Measurements from ENCODE around the gene NELFCD.
"Not testable (repeated sequence)": the region's sequence is repeated elsewhere in the genome, so short reads cannot be mapped to it uniquely, and the experiment has no call there.

NELFCD gene

GRCh38 chr20:58978351-58979190 is 2.5 kb upstream of the NELFCD start:
- H3K9me3 Mint-ChIP-seq, result no peaks in the 10 kb centered on the region
- no peak overlapping the region for H3K27ac Mint-ChIP-seq (ENCODE audit: low read depth)
- no peak for DNase-seq (ENCODE audit: low spot score in 2 of 2)
- peaks cover 17% of the 10 kb centered on the region for H3K4me1 Mint-ChIP-seq
- ATAC-seq (replicated peaks; ENCODE audit: extremely low read depth, poor library complexity, severe bottlenecking), result no peak
- peaks cover 12% of the 10 kb centered on the region for H3K36me3 Mint-ChIP-seq (ENCODE audit: insufficient read depth)
- H3K4me3 Mint-ChIP-seq, result no peak overlapping the region
- no peaks in the 10 kb centered on the region for H3K27me3 Mint-ChIP-seq

GRCh38 chr20:58981628-58982364 is 740 bp downstream of the NELFCD start:
- ATAC-seq (replicated peaks; ENCODE audit: extremely low read depth, poor library complexity, severe bottlenecking) (no peak), DNase-seq (ENCODE audit: low spot score in 2 of 2) (no peak)
- Mint-ChIP-seq H3K4me3 (peak overlapping the region; percentile 77), H3K4me1 (peaks cover 32% of the 10 kb centered on the region), H3K36me3 (ENCODE audit: insufficient read depth) (peaks cover 24% of the 10 kb centered on the region), H3K27ac (ENCODE audit: low read depth) (peak overlapping the region; percentile 42), H3K9me3 (no peaks in the 10 kb centered on the region), H3K27me3 (no peaks in the 10 kb centered on the region)

GRCh38 chr20:58982406-58983114 is 1.5 kb downstream of the NELFCD start:
- H3K9me3 Mint-ChIP-seq, result no peaks in the 10 kb centered on the region
- peaks cover 25% of the 10 kb centered on the region for H3K36me3 Mint-ChIP-seq (ENCODE audit: insufficient read depth)
- ATAC-seq (replicated peaks; ENCODE audit: extremely low read depth, poor library complexity, severe bottlenecking) (peak; percentile 71), DNase-seq (ENCODE audit: low spot score in 2 of 2) (peak in 1 of 2 donors; percentile 60)
- H3K27ac Mint-ChIP-seq (ENCODE audit: low read depth), result peak overlapping the region; percentile 42
- H3K27me3 Mint-ChIP-seq, result no peaks in the 10 kb centered on the region
- H3K4me1 Mint-ChIP-seq, result peaks cover 37% of the 10 kb centered on the region
- H3K4me3 Mint-ChIP-seq, result peak overlapping the region; percentile 77

- Mint-ChIP-seq H3K36me3 (ENCODE audit: insufficient read depth) (peaks cover 29% of the 10 kb centered on the region), H3K4me3 (peak overlapping the region; percentile 77), H3K4me1 (peaks cover 42% of the 10 kb centered on the region), H3K27ac (ENCODE audit: low read depth) (peak overlapping the region; percentile 42)
- not testable (repeated sequence) for ATAC-seq (replicated peaks; ENCODE audit: extremely low read depth, poor library complexity, severe bottlenecking); H3K27me3 Mint-ChIP-seq; H3K9me3 Mint-ChIP-seq; DNase-seq (ENCODE audit: low spot score in 2 of 2)
Observed at GRCh38 chr20:58983115-58983468, 2.0 kb downstream of the NELFCD start.

DNA sequence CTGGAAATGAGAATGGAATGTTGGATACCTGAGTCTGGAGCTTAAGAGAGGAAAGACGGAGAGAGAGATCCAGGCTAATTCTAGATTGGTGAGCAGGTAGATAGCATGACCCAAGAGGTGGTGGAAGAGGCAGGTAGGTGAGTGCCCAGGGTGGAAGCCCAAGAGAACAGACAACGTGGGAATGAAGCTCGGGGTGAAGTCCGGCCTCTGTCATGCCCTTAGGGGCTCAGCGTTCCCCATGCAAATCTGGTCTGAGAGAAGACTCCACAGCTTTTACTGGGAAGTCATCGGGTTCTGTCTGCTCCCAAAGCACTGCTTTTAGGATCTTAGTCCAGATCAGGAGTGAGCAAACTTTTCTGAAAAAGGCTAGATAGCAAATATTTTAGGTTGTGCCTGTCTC is 3.6 kb downstream of the NELFCD start:
- no peak for DNase-seq (ENCODE audit: low spot score in 2 of 2)
- no peak for ATAC-seq (replicated peaks; ENCODE audit: extremely low read depth, poor library complexity, severe bottlenecking)
- Mint-ChIP-seq H3K27ac (ENCODE audit: low read depth) (peak overlapping the region; percentile 50), H3K4me1 (peaks cover 42% of the 10 kb centered on the region), H3K27me3 (no peaks in the 10 kb centered on the region), H3K4me3 (peak overlapping the region; percentile 77), H3K36me3 (ENCODE audit: insufficient read depth) (peaks cover 40% of the 10 kb centered on the region), H3K9me3 (no peaks in the 10 kb centered on the region)

DNA sequence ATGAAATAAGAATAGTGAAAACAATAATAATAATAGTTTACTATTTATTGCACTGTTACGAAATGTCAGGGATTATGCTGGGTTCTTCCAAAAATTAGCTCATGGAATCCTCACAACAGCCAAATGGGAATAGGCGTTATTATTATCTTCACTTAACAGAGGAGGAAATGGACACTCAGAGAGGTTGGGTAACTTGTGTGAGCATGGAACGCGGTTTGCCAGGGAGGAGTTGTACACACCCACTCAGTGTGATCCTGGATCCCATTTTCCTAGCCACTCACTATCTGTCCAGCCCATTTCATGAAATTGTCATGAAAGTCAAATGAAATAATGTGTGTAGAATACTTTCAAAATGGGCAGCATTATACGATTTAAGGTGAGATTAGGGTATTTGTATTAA is 4.6 kb downstream of the NELFCD start:
- peaks cover 42% of the 10 kb centered on the region for H3K4me1 Mint-ChIP-seq
- H3K9me3 Mint-ChIP-seq, result no peaks in the 10 kb centered on the region
- ATAC-seq (replicated peaks; ENCODE audit: extremely low read depth, poor library complexity, severe bottlenecking) (no peak), DNase-seq (ENCODE audit: low spot score in 2 of 2) (no peak)
- H3K4me3 Mint-ChIP-seq, result no peak overlapping the region
- H3K27me3 Mint-ChIP-seq, result no peaks in the 10 kb centered on the region
- H3K27ac Mint-ChIP-seq (ENCODE audit: low read depth), result no peak overlapping the region
- peaks cover 47% of the 10 kb centered on the region for H3K36me3 Mint-ChIP-seq (ENCODE audit: insufficient read depth)

DNA sequence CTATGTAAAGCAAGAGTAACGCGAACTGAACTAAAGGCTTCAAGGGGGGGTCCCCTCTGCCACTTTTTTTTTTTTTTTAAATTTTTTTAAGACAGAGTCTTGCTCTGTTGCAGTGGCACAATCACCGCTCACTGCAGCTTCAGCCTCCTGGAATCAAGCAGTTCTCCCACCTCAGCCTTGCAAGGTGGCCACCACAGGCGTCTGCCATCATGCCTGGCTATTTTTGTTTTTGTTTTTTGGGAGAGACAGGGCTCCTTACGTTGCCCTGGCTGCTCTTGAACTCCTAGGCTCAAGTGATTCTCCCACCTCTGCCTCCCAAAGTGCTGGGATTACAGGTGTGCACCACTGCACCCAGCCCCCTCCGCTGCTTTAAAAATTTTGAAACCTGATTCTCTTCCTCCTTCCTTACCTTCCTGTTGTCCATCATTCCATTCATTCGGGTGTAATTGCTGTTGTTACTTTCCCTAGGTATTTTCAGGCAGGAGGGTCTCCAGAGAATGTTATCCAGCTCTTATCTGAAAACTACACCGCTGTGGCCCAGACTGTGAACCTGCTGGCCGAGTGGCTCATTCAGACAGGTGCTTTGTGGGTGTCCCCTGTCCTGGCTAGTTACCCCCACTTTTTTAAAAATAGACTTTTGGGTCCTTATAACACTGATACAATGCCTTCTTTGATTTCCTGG is 5.4 kb downstream of the NELFCD start:
- no peaks in the 10 kb centered on the region for H3K9me3 Mint-ChIP-seq
- DNase-seq (ENCODE audit: low spot score in 2 of 2), result no peak
- ATAC-seq (replicated peaks; ENCODE audit: extremely low read depth, poor library complexity, severe bottlenecking), result no peak
- peaks cover 42% of the 10 kb centered on the region for H3K4me1 Mint-ChIP-seq
- peak overlapping the region; percentile 2 for H3K27ac Mint-ChIP-seq (ENCODE audit: low read depth)
- H3K4me3 Mint-ChIP-seq, result no peak overlapping the region
- H3K36me3 Mint-ChIP-seq (ENCODE audit: insufficient read depth), result peaks cover 49% of the 10 kb centered on the region
- no peaks in the 10 kb centered on the region for H3K27me3 Mint-ChIP-seq

DNA sequence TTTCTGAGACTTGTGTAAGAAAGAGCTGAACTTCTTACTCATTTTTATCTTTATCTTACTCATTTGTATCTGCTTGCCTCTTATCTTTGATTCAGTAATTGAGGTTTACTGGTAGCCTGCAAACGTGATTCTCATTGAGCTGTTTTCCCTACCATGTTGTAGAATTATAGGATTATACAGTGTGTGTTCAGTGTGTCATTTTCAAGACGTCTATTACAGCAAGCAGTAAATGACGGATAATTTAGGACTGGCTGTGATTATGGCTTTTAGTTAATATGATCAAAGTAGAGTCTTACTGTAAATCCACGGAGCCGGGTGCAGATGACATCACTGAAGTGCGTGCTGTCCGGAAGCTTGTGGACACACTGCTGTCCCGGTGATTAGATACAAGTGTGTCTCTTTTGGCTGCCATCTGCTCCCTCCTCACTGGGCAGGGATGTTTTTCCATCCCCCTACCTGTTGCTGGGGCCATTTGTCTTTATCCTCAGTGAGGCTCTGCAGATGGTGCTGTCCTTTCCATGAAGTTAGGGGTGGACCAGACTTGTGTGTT is 6.0 kb downstream of the NELFCD start:
- Mint-ChIP-seq H3K4me1 (peaks cover 37% of the 10 kb centered on the region), H3K36me3 (ENCODE audit: insufficient read depth) (peaks cover 51% of the 10 kb centered on the region), H3K4me3 (no peak overlapping the region), H3K27ac (ENCODE audit: low read depth) (peak overlapping the region; percentile 2), H3K27me3 (no peaks in the 10 kb centered on the region), H3K9me3 (no peaks in the 10 kb centered on the region)
- DNase-seq (ENCODE audit: low spot score in 2 of 2) (no peak), ATAC-seq (replicated peaks; ENCODE audit: extremely low read depth, poor library complexity, severe bottlenecking) (no peak)

DNA sequence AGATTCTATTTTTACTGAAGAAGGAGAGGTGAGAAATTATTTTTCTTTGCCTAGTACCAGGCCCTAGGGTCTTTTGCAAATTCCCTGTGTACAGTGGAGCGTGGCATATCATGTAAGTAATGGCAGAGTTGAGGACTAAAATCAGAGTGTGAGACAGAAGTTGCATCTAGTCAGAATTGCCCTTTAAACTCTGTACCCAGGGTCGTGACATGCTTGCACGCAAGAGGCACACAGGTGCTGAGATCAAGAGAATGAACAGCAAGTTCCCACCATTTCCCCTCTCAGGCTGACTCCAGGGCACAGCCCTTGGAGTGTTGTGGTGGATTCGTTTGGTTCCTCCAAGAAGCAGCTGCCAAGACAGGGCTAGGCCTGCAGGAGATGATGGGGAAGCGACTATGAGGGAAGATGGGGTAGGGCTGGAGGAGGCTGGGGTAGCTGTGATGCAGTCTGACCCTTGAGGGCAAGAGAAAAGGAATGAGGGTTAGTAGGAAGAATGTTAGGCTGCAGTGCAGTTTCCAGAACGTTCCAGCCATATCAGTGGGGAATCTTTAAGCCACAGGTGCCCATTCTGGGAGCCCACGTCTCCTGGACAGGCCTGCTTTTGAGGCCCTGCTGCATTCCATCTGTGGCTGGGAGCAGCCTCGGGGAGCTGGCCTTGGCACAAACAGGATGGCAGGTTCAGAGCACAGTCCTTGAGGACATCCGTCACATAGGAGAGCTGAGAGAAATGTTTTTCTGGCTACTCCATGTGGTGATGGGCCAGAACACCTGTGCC is 6.9 kb downstream of the NELFCD start:
- no peaks in the 10 kb centered on the region for H3K9me3 Mint-ChIP-seq
- ATAC-seq (replicated peaks; ENCODE audit: extremely low read depth, poor library complexity, severe bottlenecking) (no peak), DNase-seq (ENCODE audit: low spot score in 2 of 2) (no peak)
- H3K36me3 Mint-ChIP-seq (ENCODE audit: insufficient read depth), result peaks cover 48% of the 10 kb centered on the region
- peaks cover 28% of the 10 kb centered on the region for H3K4me1 Mint-ChIP-seq
- peak overlapping the region; percentile 84 for H3K27ac Mint-ChIP-seq (ENCODE audit: low read depth)
- no peaks in the 10 kb centered on the region for H3K27me3 Mint-ChIP-seq
- H3K4me3 Mint-ChIP-seq, result no peak overlapping the region

- H3K27ac Mint-ChIP-seq (ENCODE audit: low read depth), result no peak overlapping the region
Observed at GRCh38 chr20:58988565-58988882, 7.5 kb downstream of the NELFCD start.

DNA sequence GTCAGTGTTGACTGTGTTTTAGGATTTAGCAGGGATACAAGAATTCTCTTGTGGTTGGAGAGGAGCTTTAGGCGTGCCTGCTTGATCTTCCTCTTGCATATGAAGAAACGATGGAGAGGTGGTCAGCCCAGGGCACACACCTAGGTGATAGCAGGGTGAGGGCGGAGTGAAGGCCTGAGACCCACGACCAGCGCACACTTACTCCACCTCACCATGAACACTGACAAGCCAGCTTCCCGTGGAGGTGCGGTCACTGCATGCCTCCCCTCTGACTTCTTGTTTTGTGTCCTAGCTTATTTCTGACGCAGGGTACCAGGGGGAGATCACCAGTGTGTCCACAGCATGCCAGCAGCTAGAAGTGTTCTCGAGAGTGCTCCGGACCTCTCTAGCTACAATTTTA is 8.1 kb downstream of the NELFCD start:
- Mint-ChIP-seq H3K4me1 (peaks cover 19% of the 10 kb centered on the region), H3K9me3 (no peaks in the 10 kb centered on the region), H3K36me3 (ENCODE audit: insufficient read depth) (peaks cover 54% of the 10 kb centered on the region), H3K27ac (ENCODE audit: low read depth) (no peak overlapping the region), H3K27me3 (no peaks in the 10 kb centered on the region), H3K4me3 (no peak overlapping the region)
- ATAC-seq (replicated peaks; ENCODE audit: extremely low read depth, poor library complexity, severe bottlenecking) (no peak), DNase-seq (ENCODE audit: low spot score in 2 of 2) (no peak)

More at GRCh38 chr20:58988565-58988882, 7.5 kb downstream of the NELFCD start:
- Mint-ChIP-seq H3K4me3 (no peak overlapping the region), H3K4me1 (peaks cover 26% of the 10 kb centered on the region), H3K27me3 (no peaks in the 10 kb centered on the region), H3K36me3 (ENCODE audit: insufficient read depth) (peaks cover 50% of the 10 kb centered on the region), H3K9me3 (no peaks in the 10 kb centered on the region)
- DNase-seq (ENCODE audit: low spot score in 2 of 2) (no peak), ATAC-seq (replicated peaks; ENCODE audit: extremely low read depth, poor library complexity, severe bottlenecking) (no peak)

Measured in central memory CD8-positive, alpha-beta T cell (primary cell).